GM13976 (cell line): ENCODE results near the gene MYCBP2.
"Not testable (repeated sequence)": the region's sequence is repeated elsewhere in the genome, so short reads cannot be mapped to it uniquely, and the experiment has no call there.

Experiments used
- DNase-seq: peaks from one replicate; pipeline ENCODE4 v3.0.0; 2012; ENCODE audit warnings: low spot score
- CTCF ChIP-seq: IDR thresholded peaks from 2 replicates; pipeline ENCODE4 v1.5.1; 2012; ENCODE audit warnings: borderline replicate concordance, mild to moderate bottlenecking; ENCODE audit not compliant: insufficient read depth; ENCODE audit errors: extremely low read depth, missing control alignments, control extremely low read depth
- in situ Hi-C: fragments of 300-500 bp; cut with MboI; formaldehyde crosslinking; loops from one replicate; pipeline ENCODE4 v1.12.0; 2022; ENCODE audit warnings: low sequenced_read_pairs, mixed read lengths, inconsistent platforms; ENCODE audit not compliant: unreplicated experiment

MYCBP2 gene

GRCh38 chr13:77274126-77274525 is 52.8 kb downstream of the MYCBP2 start:
- no peak for TF ChIP-seq CTCF
- no peak for DNase-seq
- in situ Hi-C loops = no loop called here

- no peak for TF ChIP-seq CTCF
- no peak for DNase-seq
- in situ Hi-C loops = no loop called here
Measured at GRCh38 chr13:77269141-77269540, 57.8 kb downstream of the MYCBP2 start.

GRCh38 chr13:77267362-77267761 is 59.5 kb downstream of the MYCBP2 start:
- DNase-seq = no peak
- in situ Hi-C loops = no loop called here
- no peak for TF ChIP-seq CTCF

GRCh38 chr13:77265336-77265735 is 61.6 kb downstream of the MYCBP2 start:
- no peak for DNase-seq
- TF ChIP-seq CTCF = no peak
- in situ Hi-C loops = no loop called here

- in situ Hi-C loops = no loop called here
- no peak for TF ChIP-seq CTCF
- no peak for DNase-seq
Measured at GRCh38 chr13:77262198-77262597, 64.7 kb downstream of the MYCBP2 start.

- TF ChIP-seq CTCF = no peak
- DNase-seq = no peak
- in situ Hi-C loops = no loop called here
Measured at GRCh38 chr13:77250975-77251374, 75.9 kb downstream of the MYCBP2 start.

GRCh38 chr13:77245224-77245623 is 81.7 kb downstream of the MYCBP2 start:
- in situ Hi-C loops = not testable (repeated sequence)

More at GRCh38 chr13:77245224-77245623, 81.7 kb downstream of the MYCBP2 start:
- DNase-seq = not testable (repeated sequence)
